Keratinocyte (primary cell): ENCODE results near the gene XYLT2.

ENCODE experiments used
- CTCF ChIP-seq, 3 experiments: IDR thresholded peaks in 1 of 3; conservative IDR thresholded peaks in 1 of 3; optimal IDR thresholded peaks in 1 of 3; 2 replicates in 2 of 3; 3 replicates in 1 of 3; pipeline versions ENCODE3 to v1.5.1; 2011; ENCODE audit warnings: low read length in 3 of 3, mild to moderate bottlenecking in 3 of 3, moderate library complexity in 2 of 3, control low read depth in 1 of 3, inconsistent platforms in 1 of 3; ENCODE audit not compliant: insufficient read depth in 2 of 3; ENCODE audit errors: extremely low read depth in 1 of 3
- EZH2 ChIP-seq: IDR thresholded peaks from one replicate; pipeline ENCODE4 v1.6.1; 2012; ENCODE audit warnings: inconsistent platforms, mild to moderate bottlenecking, low read length, moderate library complexity

- TF ChIP-seq EZH2: no peak
- TF ChIP-seq CTCF (optimal IDR thresholded peaks at IDR 0.05 in 1 of 3, IDR thresholded peaks at IDR 0.05 in 1 of 3, conservative IDR thresholded peaks at IDR 0.05 in 1 of 3; ENCODE audit: extremely low read depth in 1 of 3, insufficient read depth in 2 of 3, low read length in 3 of 3): no peak
Observed at GRCh38 chr17:50345432-50346312, at the start of gene XYLT2.
